ENCODE results near the gene FYN.

GRCh38 chr6:111761783-111762312 is 111.4 kb downstream of the FYN start:
- TF ChIP-seq CTCF (IDR thresholded peaks at IDR 0.05; ENCODE audit: low read depth, low read length) (no peak), MYC (IDR thresholded peaks at IDR 0.05; ENCODE audit: low read depth, low read length) (no peak)
